Prostate gland (tissue), 2 donors: ENCODE data around the gene COL11A1. TPM values are rescaled to one million over a fixed set of nuclear protein-coding genes. Genes with fewer than 3 reads are reported as not detected.

Source experiments
- DNase-seq: peaks from one replicate; pipeline ENCODE4 v3.0.0-alpha.2; 2019; ENCODE audit warnings: low spot score
- H3K27ac ChIP-seq, 2 donors: fragments of 200-600 bp; sonication (generic); 2 replicates each; pipeline ENCODE4 v1.5.1; 2017 to 2019
- H3K27me3 ChIP-seq: fragments of 200-600 bp; sonication (generic); replicated peaks from 2 replicates; pipeline ENCODE4 v1.5.1; 2019; ENCODE audit not compliant: insufficient read depth
- H3K36me3 ChIP-seq, 2 donors: fragments of 200-600 bp; sonication (generic); 1 replicate in 1 of 2; 2 replicates in 1 of 2; pipeline versions ENCODE4 v1.5.1 to v1.8.1; 2017 to 2019
- H3K4me1 ChIP-seq: fragments of 200-600 bp; sonication (generic); replicated peaks from 2 replicates; pipeline ENCODE4 v1.5.1; 2019
- H3K4me3 ChIP-seq, 2 donors: fragments of 200-600 bp; sonication (generic); 2 replicates each; pipeline ENCODE4 v1.5.1; 2017 to 2019
- H3K9me3 ChIP-seq: fragments of 200-600 bp; sonication (generic); 2 replicates; pipeline ENCODE4 v1.5.1; 2017
- CTCF ChIP-seq, 4 experiments: fragments of 200-600 bp in 2 of 4; fragments of 450-650 bp in 2 of 4; sonication (generic) in 2 of 4; IDR thresholded peaks; 1 replicate in 3 of 4; 2 replicates in 1 of 4; pipeline ENCODE4 v1.5.1; 2016 to 2019; ENCODE audit warnings: antibody characterized with exemption in 4 of 4, mild to moderate bottlenecking in 2 of 4, moderate library complexity in 2 of 4
- POLR2A ChIP-seq: fragments of 450-650 bp; IDR thresholded peaks from one replicate; pipeline ENCODE4 v1.6.1; 2016; ENCODE audit warnings: antibody characterized with exemption, mild to moderate bottlenecking
- POLR2AphosphoS5 ChIP-seq: sonication (generic); formaldehyde crosslinking; IDR thresholded peaks from one replicate; pipeline ENCODE4 v1.6.1; 2017; ENCODE audit warnings: antibody characterized with exemption
- WGBS: methylation state at CpG from one replicate; pipeline ENCODE4 v1.1.5; 2018; 5-methylcytosine and 5-hydroxymethylcytosine counted together
- intact Hi-C: fragments of 100-400 bp; cut with DNase I; formaldehyde crosslinking; loops from one replicate; pipeline ENCODE4 v1.14.2; 2022
- total RNA-seq, 2 donors: library from RNA; depleted of rRNA; stranded (reverse); fragments of >200 nt; gene quantifications; one replicate each; pipeline ENCODE4 v1.1.0, GENCODE V29; 2016

Gene COL11A1
- total RNA-seq, 2 donors from 2014 or later = 0.51 TPM; not detected in 1

GRCh38 chr1:102853701-102854187, 254.6 kb downstream of the COL11A1 start:
- Histone ChIP-seq H3K27me3 (no peaks in the 10 kb centered on the region), H3K4me3 (no peak overlapping the region), H3K4me1 (no peaks in the 10 kb centered on the region), H3K36me3 (no peaks in the 10 kb centered on the region), H3K27ac (no peak overlapping the region), H3K9me3 (no peaks in the 10 kb centered on the region)
- TF ChIP-seq CTCF (IDR thresholded peaks at IDR 0.05) = no peak
- TF ChIP-seq POLR2AphosphoS5 = no peak
- TF ChIP-seq POLR2A = no peak
- intact Hi-C loops = no loop called here
- DNase-seq = no peak
- 88% methylated on average over 44 of the region's 50 CpGs for WGBS

GRCh38 chr1:102853136-102853535, 255.2 kb downstream of the COL11A1 start:
- Histone ChIP-seq H3K4me3 (no peak overlapping the region), H3K36me3 (no peaks in the 10 kb centered on the region), H3K4me1 (no peaks in the 10 kb centered on the region), H3K27me3 (no peaks in the 10 kb centered on the region), H3K27ac (no peak overlapping the region), H3K9me3 (no peaks in the 10 kb centered on the region)
- DNase-seq = no peak
- TF ChIP-seq CTCF (IDR thresholded peaks at IDR 0.05) (no peak), POLR2A (no peak), POLR2AphosphoS5 (no peak)
- intact Hi-C loops = no loop called here

- Histone ChIP-seq H3K36me3 (no peaks in the 10 kb centered on the region), H3K4me3 (no peak overlapping the region), H3K4me1 (no peaks in the 10 kb centered on the region), H3K9me3 (no peaks in the 10 kb centered on the region), H3K27ac (no peak overlapping the region), H3K27me3 (no peaks in the 10 kb centered on the region)
- no peak for TF ChIP-seq POLR2A
- TF ChIP-seq POLR2AphosphoS5 = no peak
- no peak for TF ChIP-seq CTCF (IDR thresholded peaks at IDR 0.05)
- DNase-seq = no peak
- intact Hi-C loops = no loop called here
- WGBS = 86% methylated on average over 2 of the region's 2 CpGs
Measured at GRCh38 chr1:102852613-102853012, 255.7 kb downstream of the COL11A1 start.

GRCh38 chr1:102851616-102852015, 256.7 kb downstream of the COL11A1 start:
- H3K4me1 ChIP-seq = no peaks in the 10 kb centered on the region
- no peaks in the 10 kb centered on the region for H3K9me3 ChIP-seq
- H3K27me3 ChIP-seq = no peaks in the 10 kb centered on the region
- H3K36me3 ChIP-seq = no peaks in the 10 kb centered on the region
- no peak for DNase-seq
- no peak for TF ChIP-seq POLR2AphosphoS5
- no peak for TF ChIP-seq POLR2A
- no peak for TF ChIP-seq CTCF (IDR thresholded peaks at IDR 0.05)
- no peak overlapping the region for H3K27ac ChIP-seq
- 93% methylated on average over 3 of the region's 3 CpGs for WGBS
- intact Hi-C loops = no loop called here
- no peak overlapping the region for H3K4me3 ChIP-seq

GRCh38 chr1:102842606-102843005, 265.7 kb downstream of the COL11A1 start:
- no peak overlapping the region for H3K27ac ChIP-seq
- intact Hi-C loops = no loop called here
- H3K9me3 ChIP-seq = no peaks in the 10 kb centered on the region
- H3K4me1 ChIP-seq = no peaks in the 10 kb centered on the region
- TF ChIP-seq POLR2A (no peak), CTCF (IDR thresholded peaks at IDR 0.05) (no peak), POLR2AphosphoS5 (no peak)
- no peak overlapping the region for H3K4me3 ChIP-seq
- H3K27me3 ChIP-seq = no peaks in the 10 kb centered on the region
- WGBS = 54% methylated on average over 3 of the region's 3 CpGs
- H3K36me3 ChIP-seq = no peaks in the 10 kb centered on the region
- DNase-seq = no peak
